Measurements from ENCODE around the gene ARHGEF7. TPM values are rescaled to one million over a fixed set of nuclear protein-coding genes. Genes with fewer than 3 reads are reported as not detected.

ARHGEF7 gene
- total and polyA plus RNA-seq, 8 donors: 11.6 to 126 (median 49.7) TPM

- Histone ChIP-seq H3K27me3 (no peaks in the 10 kb centered on the region), H3K9me3 (no peaks in the 10 kb centered on the region), H3K4me3 (no peak overlapping the region), H3K4me1 (peaks cover 12 to 40% (median 26%) of the 10 kb centered on the region in 4 donors), H3K36me3 (peaks cover 4 to 66% (median 56%) of the 10 kb centered on the region in 4 donors), H3K27ac (no peak overlapping the region)
- WGBS, 5 donors: 95 to 97% (median 96%) methylated on average over 12 of the region's 12 CpGs
- no peak for TF ChIP-seq CTCF (IDR thresholded peaks at IDR 0.05)
- TF ChIP-seq EP300 (IDR thresholded peaks at IDR 0.05): no peak
- no peak for TF ChIP-seq POLR2AphosphoS5 (IDR thresholded peaks at IDR 0.05)
- no peak for TF ChIP-seq POLR2A (IDR thresholded peaks at IDR 0.05)
- DNase-seq: no peak
- intact Hi-C loops (cut with DNase I; ENCODE audit: low total_unique reads): no loop called here
These were observed 134.7 kb downstream of the ARHGEF7 start for GRCh38 chr13:111249637-111250360.

- Histone ChIP-seq H3K27ac (no peak overlapping the region), H3K4me1 (peaks cover 12 to 40% (median 25%) of the 10 kb centered on the region in 4 donors), H3K36me3 (peaks cover 4 to 59% (median 45%) of the 10 kb centered on the region in 4 donors), H3K9me3 (no peaks in the 10 kb centered on the region), H3K27me3 (no peaks in the 10 kb centered on the region), H3K4me3 (no peak overlapping the region)
- 78 to 86% (median 80%) methylated on average over 4 of the region's 4 CpGs for WGBS, 5 donors
- DNase-seq: no peak
- no peak for TF ChIP-seq POLR2AphosphoS5 (IDR thresholded peaks at IDR 0.05)
- no peak for TF ChIP-seq EP300 (IDR thresholded peaks at IDR 0.05)
- no peak for TF ChIP-seq CTCF (IDR thresholded peaks at IDR 0.05)
- TF ChIP-seq POLR2A (IDR thresholded peaks at IDR 0.05): no peak
- intact Hi-C loops (cut with DNase I; ENCODE audit: low total_unique reads): no loop called here
These were observed 136.7 kb downstream of the ARHGEF7 start for GRCh38 chr13:111251646-111252445.

GRCh38 chr13:111252446-111253364 lies 137.6 kb downstream of the ARHGEF7 start:
- intact Hi-C loops (cut with DNase I; ENCODE audit: low total_unique reads): no loop called here
- Histone ChIP-seq H3K9me3 (no peaks in the 10 kb centered on the region), H3K4me3 (no peak overlapping the region), H3K27ac (no peak overlapping the region), H3K36me3 (peaks cover 8 to 55% (median 43%) of the 10 kb centered on the region in 4 donors), H3K4me1 (peaks cover 12 to 31% (median 20%) of the 10 kb centered on the region in 4 donors), H3K27me3 (no peaks in the 10 kb centered on the region)
- TF ChIP-seq POLR2A (IDR thresholded peaks at IDR 0.05) (no peak), CTCF (IDR thresholded peaks at IDR 0.05) (no peak), POLR2AphosphoS5 (IDR thresholded peaks at IDR 0.05) (no peak), EP300 (IDR thresholded peaks at IDR 0.05) (no peak)
- WGBS, 5 donors: 72 to 83% (median 76%) methylated on average over 6 of the region's 6 CpGs
- no peak for DNase-seq

All from stomach (tissue), 9 donors.